NCI-H1105 treated with DMSO at 0.1 percent for 48 hours (cell line): ENCODE data around the gene CHPT1.
A peak's percentile ranks its signal among the peaks of the same experiment; 100 is the strongest.

Experiments
- DNase-seq: peaks from one replicate; lab custom pipeline; 2025; lab: John Stamatoyannopoulos, UW

Gene CHPT1

GRCh38 chr12:101763246-101763931 is 65.9 kb downstream of the CHPT1 start:
- no peak for DNase-seq

GRCh38 chr12:101764051-101764792 is 66.8 kb downstream of the CHPT1 start:
- DNase-seq, result no peak

GRCh38 chr12:101767537-101767936 is 70.1 kb downstream of the CHPT1 start:
- DNase-seq, result no peak

- no peak for DNase-seq
These were observed 71.3 kb downstream of the CHPT1 start for GRCh38 chr12:101768781-101769180.

- DNase-seq, result no peak
These were observed 72.4 kb downstream of the CHPT1 start for GRCh38 chr12:101769865-101770264.

GRCh38 chr12:101772012-101772775 is 74.8 kb downstream of the CHPT1 start:
- DNase-seq, result no peak

GRCh38 chr12:101773650-101774162 is 76.3 kb downstream of the CHPT1 start:
- DNase-seq, result peak; percentile 73

GRCh38 chr12:101775816-101776215 is 78.4 kb downstream of the CHPT1 start:
- no peak for DNase-seq

GRCh38 chr12:101777485-101777884 is 80.0 kb downstream of the CHPT1 start:
- no peak for DNase-seq

GRCh38 chr12:101777978-101778377 is 80.5 kb downstream of the CHPT1 start:
- no peak for DNase-seq
